GM12873 (cell line): Measurements from ENCODE around the gene CMIP.

Experiments used
- CTCF ChIP-seq: IDR thresholded peaks from 2 replicates; pipeline ENCODE4 v1.5.1; 2012; ENCODE audit warnings: low read depth, mild to moderate bottlenecking, moderate library complexity, low read length, control low read depth; ENCODE audit not compliant: insufficient read depth; ENCODE audit errors: missing control alignments

The CMIP gene

GRCh38 chr16:81455720-81456494 is 11.3 kb downstream of the CMIP start:
- TF ChIP-seq CTCF, result no peak

- no peak for TF ChIP-seq CTCF
Observed at GRCh38 chr16:81456523-81457325, 12.1 kb downstream of the CMIP start.

- TF ChIP-seq CTCF, result no peak
Observed at GRCh38 chr16:81457326-81458133, 12.9 kb downstream of the CMIP start.

- TF ChIP-seq CTCF, result no peak
Observed at GRCh38 chr16:81458149-81458669, 13.6 kb downstream of the CMIP start.

GRCh38 chr16:81458827-81459598 is 14.4 kb downstream of the CMIP start:
- TF ChIP-seq CTCF, result no peak

GRCh38 chr16:81460075-81460474 is 15.5 kb downstream of the CMIP start:
- TF ChIP-seq CTCF, result no peak
